Measurements from ENCODE around the gene SOD1.

DNA sequence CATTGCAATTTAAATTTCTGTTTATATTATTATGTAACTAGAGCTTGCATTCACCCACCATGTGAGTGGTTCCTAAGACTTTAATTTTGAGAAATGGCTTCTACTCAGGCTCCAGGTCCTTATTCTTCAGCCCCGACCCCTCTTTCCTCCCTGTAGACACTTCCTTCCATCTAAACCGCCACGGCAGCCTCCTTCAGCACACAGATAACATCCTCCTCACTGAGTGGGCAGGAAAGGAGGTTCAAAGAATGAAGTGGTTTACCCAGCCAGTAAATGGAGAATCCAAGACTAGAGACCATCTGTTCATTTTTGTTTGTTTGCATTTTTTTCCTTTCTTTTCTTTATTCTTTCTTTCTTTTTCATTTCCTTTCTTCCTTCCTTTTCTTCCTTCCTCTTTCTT is 37.1 kb upstream of the SOD1 start:
- TF ChIP-seq, protein P1, sequence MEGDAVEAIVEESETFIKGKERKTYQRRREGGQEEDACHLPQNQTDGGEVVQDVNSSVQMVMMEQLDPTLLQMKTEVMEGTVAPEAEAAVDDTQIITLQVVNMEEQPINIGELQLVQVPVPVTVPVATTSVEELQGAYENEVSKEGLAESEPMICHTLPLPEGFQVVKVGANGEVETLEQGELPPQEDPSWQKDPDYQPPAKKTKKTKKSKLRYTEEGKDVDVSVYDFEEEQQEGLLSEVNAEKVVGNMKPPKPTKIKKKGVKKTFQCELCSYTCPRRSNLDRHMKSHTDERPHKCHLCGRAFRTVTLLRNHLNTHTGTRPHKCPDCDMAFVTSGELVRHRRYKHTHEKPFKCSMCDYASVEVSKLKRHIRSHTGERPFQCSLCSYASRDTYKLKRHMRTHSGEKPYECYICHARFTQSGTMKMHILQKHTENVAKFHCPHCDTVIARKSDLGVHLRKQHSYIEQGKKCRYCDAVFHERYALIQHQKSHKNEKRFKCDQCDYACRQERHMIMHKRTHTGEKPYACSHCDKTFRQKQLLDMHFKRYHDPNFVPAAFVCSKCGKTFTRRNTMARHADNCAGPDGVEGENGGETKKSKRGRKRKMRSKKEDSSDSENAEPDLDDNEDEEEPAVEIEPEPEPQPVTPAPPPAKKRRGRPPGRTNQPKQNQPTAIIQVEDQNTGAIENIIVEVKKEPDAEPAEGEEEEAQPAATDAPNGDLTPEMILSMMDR (IDR thresholded peaks at IDR 0.05), result no peak
- TF ChIP-seq POLR2AphosphoS5 (IDR thresholded peaks at IDR 0.05) (no peak), EP300 (IDR thresholded peaks at IDR 0.05) (no peak), POLR2A (IDR thresholded peaks at IDR 0.05) (no peak)
